ENCODE results near the gene CLIC4. TPM values are rescaled to one million over a fixed set of nuclear protein-coding genes. Genes with fewer than 3 reads are reported as not detected.

The CLIC4 gene
- polyA plus RNA-seq, 1 donor (not counting 4 experiments of a cell fraction or from before 2014, with no cell fraction given): 130 TPM

GRCh38 chr1:24735156-24735508, 10.1 kb upstream of the CLIC4 start:
- H2AFZ ChIP-seq (ENCODE audit: control insufficient read depth, low read length): no peak overlapping the region
- H3K4me1 ChIP-seq (ENCODE audit: control insufficient read depth, extremely low read depth, insufficient read depth, low read length): peaks cover 5% of the 10 kb centered on the region
- H4K20me1 ChIP-seq (ENCODE audit: control insufficient read depth, extremely low read depth, insufficient read depth, low read length): no peaks in the 10 kb centered on the region
- H3K36me3 ChIP-seq (ENCODE audit: control insufficient read depth in 2 of 2, extremely low read depth in 1 of 2, insufficient read depth in 2 of 2, low read length in 2 of 2): no peaks in the 10 kb centered on the region
- H3K9ac ChIP-seq (ENCODE audit: control insufficient read depth, extremely low read depth, insufficient read depth, low read length): no peak overlapping the region
- no peaks in the 10 kb centered on the region for H3K9me1 ChIP-seq (ENCODE audit: control insufficient read depth, extremely low read depth, insufficient read depth, low read length)
- FAIRE-seq (no peak), DNase-seq (ENCODE audit: low read depth, low spot score) (no peak)
- no peaks in the 10 kb centered on the region for H3K9me3 ChIP-seq (ENCODE audit: control insufficient read depth, low read depth, low read length)
- H3K27me3 ChIP-seq (ENCODE audit: control insufficient read depth, extremely low read depth, insufficient read depth, low read length): no peaks in the 10 kb centered on the region
- no peak overlapping the region for H3K4me2 ChIP-seq (ENCODE audit: control insufficient read depth, extremely low read depth, insufficient read depth, low read depth, low read length)
- TF ChIP-seq, protein P1, sequence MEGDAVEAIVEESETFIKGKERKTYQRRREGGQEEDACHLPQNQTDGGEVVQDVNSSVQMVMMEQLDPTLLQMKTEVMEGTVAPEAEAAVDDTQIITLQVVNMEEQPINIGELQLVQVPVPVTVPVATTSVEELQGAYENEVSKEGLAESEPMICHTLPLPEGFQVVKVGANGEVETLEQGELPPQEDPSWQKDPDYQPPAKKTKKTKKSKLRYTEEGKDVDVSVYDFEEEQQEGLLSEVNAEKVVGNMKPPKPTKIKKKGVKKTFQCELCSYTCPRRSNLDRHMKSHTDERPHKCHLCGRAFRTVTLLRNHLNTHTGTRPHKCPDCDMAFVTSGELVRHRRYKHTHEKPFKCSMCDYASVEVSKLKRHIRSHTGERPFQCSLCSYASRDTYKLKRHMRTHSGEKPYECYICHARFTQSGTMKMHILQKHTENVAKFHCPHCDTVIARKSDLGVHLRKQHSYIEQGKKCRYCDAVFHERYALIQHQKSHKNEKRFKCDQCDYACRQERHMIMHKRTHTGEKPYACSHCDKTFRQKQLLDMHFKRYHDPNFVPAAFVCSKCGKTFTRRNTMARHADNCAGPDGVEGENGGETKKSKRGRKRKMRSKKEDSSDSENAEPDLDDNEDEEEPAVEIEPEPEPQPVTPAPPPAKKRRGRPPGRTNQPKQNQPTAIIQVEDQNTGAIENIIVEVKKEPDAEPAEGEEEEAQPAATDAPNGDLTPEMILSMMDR (optimal IDR thresholded peaks at IDR 0.05 in 1 of 3, IDR thresholded peaks at IDR 0.05 in 1 of 3, conservative IDR thresholded peaks at IDR 0.05 in 1 of 3; ENCODE audit: extremely low read depth in 1 of 3, insufficient read depth in 2 of 3, low read length in 3 of 3): no peak
- no peak for TF ChIP-seq EZH2 (IDR thresholded peaks at IDR 0.05; ENCODE audit: low read length)
- H3K79me2 ChIP-seq (ENCODE audit: control insufficient read depth, insufficient read depth, low read length): no peaks in the 10 kb centered on the region
- H3K4me3 ChIP-seq (ENCODE audit: control insufficient read depth in 2 of 3, extremely low read depth in 1 of 3, insufficient read depth in 2 of 3, low read depth in 1 of 3, low read length in 3 of 3): no peak overlapping the region
- dilution Hi-C loops (cut with MboI; ENCODE audit: extremely low pct_ligation_motif_present, low sequenced_read_pairs): no loop called here
- H3K27ac ChIP-seq (ENCODE audit: control insufficient read depth, insufficient read depth, low read length): no peak overlapping the region

- no peak for DNase-seq (ENCODE audit: low read depth, low spot score)
- dilution Hi-C loops (cut with MboI; ENCODE audit: extremely low pct_ligation_motif_present, low sequenced_read_pairs): no loop called here
- TF ChIP-seq, protein P1 (optimal IDR thresholded peaks at IDR 0.05 in 1 of 3, IDR thresholded peaks at IDR 0.05 in 1 of 3, conservative IDR thresholded peaks at IDR 0.05 in 1 of 3; ENCODE audit: extremely low read depth in 1 of 3, insufficient read depth in 2 of 3, low read length in 3 of 3): no peak
- TF ChIP-seq EZH2 (IDR thresholded peaks at IDR 0.05; ENCODE audit: low read length): no peak
- Histone ChIP-seq H3K4me3 (ENCODE audit: control insufficient read depth in 2 of 3, extremely low read depth in 1 of 3, insufficient read depth in 2 of 3, low read depth in 1 of 3, low read length in 3 of 3) (no peak overlapping the region), H3K36me3 (ENCODE audit: control insufficient read depth in 2 of 2, extremely low read depth in 1 of 2, insufficient read depth in 2 of 2, low read length in 2 of 2) (no peaks in the 10 kb centered on the region), H3K4me2 (ENCODE audit: control insufficient read depth, extremely low read depth, insufficient read depth, low read depth, low read length) (peak overlapping the region; percentile 7), H3K79me2 (ENCODE audit: control insufficient read depth, insufficient read depth, low read length) (no peaks in the 10 kb centered on the region), H2AFZ (ENCODE audit: control insufficient read depth, low read length) (peak overlapping the region; percentile 64), H3K27ac (ENCODE audit: control insufficient read depth, insufficient read depth, low read length) (no peak overlapping the region), H3K9me3 (ENCODE audit: control insufficient read depth, low read depth, low read length) (no peaks in the 10 kb centered on the region), H4K20me1 (ENCODE audit: control insufficient read depth, extremely low read depth, insufficient read depth, low read length) (no peaks in the 10 kb centered on the region), H3K9me1 (ENCODE audit: control insufficient read depth, extremely low read depth, insufficient read depth, low read length) (no peaks in the 10 kb centered on the region), H3K27me3 (ENCODE audit: control insufficient read depth, extremely low read depth, insufficient read depth, low read length) (no peaks in the 10 kb centered on the region), H3K9ac (ENCODE audit: control insufficient read depth, extremely low read depth, insufficient read depth, low read length) (no peak overlapping the region), H3K4me1 (ENCODE audit: control insufficient read depth, extremely low read depth, insufficient read depth, low read length) (no peaks in the 10 kb centered on the region)
- FAIRE-seq: no peak
These were observed 9.5 kb upstream of the CLIC4 start for GRCh38 chr1:24735509-24736375.

Measured in keratinocyte (primary cell).